ENCODE measurements around the gene ANGPTL7. TPM values are rescaled to one million over a fixed set of nuclear protein-coding genes. Genes with fewer than 3 reads are reported as not detected.

The ANGPTL7 gene
- total RNA-seq, 1 experiment from 2014 or later, result not detected

GRCh38 chr1:11151826-11152612, 37.1 kb upstream of the ANGPTL7 start:
- Histone ChIP-seq H3K9me3 (ENCODE audit: low read depth, low read length, poor library complexity, severe bottlenecking) (no peaks in the 10 kb centered on the region), H3K4me1 (ENCODE audit: insufficient read depth, low read length, poor library complexity, severe bottlenecking) (no peaks in the 10 kb centered on the region), H3K27ac (ENCODE audit: low read depth, low read length, poor library complexity, severe bottlenecking) (no peak overlapping the region), H3K4me3 (ENCODE audit: low read depth, low read length, poor library complexity, severe bottlenecking) (no peak overlapping the region), H3K36me3 (ENCODE audit: insufficient read depth, low read length, poor library complexity, severe bottlenecking) (peaks cover 31% of the 10 kb centered on the region), H3K27me3 (replicated peaks; ENCODE audit: insufficient read depth, low read depth, low read length, poor library complexity) (no peaks in the 10 kb centered on the region)
- ChIA-PET CTCF (no interaction called here), POLR2A (ENCODE audit: low non-redundant PET) (no interaction called here)
- BruUV-seq (replicated peaks), result no TSS peak
- TF ChIP-seq EZH2 (IDR thresholded peaks at IDR 0.05; ENCODE audit: borderline replicate concordance, low read depth, low read length, poor library complexity, severe bottlenecking) (no peak), CTCF (conservative IDR thresholded peaks at IDR 0.05; ENCODE audit: low read depth, low read length) (no peak)
- intact Hi-C loops (cut with micrococcal nuclease; ENCODE audit: unreplicated experiment), result no loop called here
- DNase-seq (ENCODE audit: low spot score), result no peak

- intact Hi-C loops (cut with micrococcal nuclease; ENCODE audit: unreplicated experiment), result no loop called here
- no peak overlapping the region for H3K27ac ChIP-seq (ENCODE audit: low read depth, low read length, poor library complexity, severe bottlenecking)
- peaks cover 35% of the 10 kb centered on the region for H3K36me3 ChIP-seq (ENCODE audit: insufficient read depth, low read length, poor library complexity, severe bottlenecking)
- no peak overlapping the region for H3K4me3 ChIP-seq (ENCODE audit: low read depth, low read length, poor library complexity, severe bottlenecking)
- CTCF ChIA-PET, result no interaction called here
- no peaks in the 10 kb centered on the region for H3K4me1 ChIP-seq (ENCODE audit: insufficient read depth, low read length, poor library complexity, severe bottlenecking)
- BruUV-seq (replicated peaks), result no TSS peak
- TF ChIP-seq CTCF (conservative IDR thresholded peaks at IDR 0.05; ENCODE audit: low read depth, low read length), result no peak
- TF ChIP-seq EZH2 (IDR thresholded peaks at IDR 0.05; ENCODE audit: borderline replicate concordance, low read depth, low read length, poor library complexity, severe bottlenecking), result no peak
- no peaks in the 10 kb centered on the region for H3K9me3 ChIP-seq (ENCODE audit: low read depth, low read length, poor library complexity, severe bottlenecking)
- POLR2A ChIA-PET (ENCODE audit: low non-redundant PET), result interaction anchor here (0.5 kb wide), 1 partner anchor 20 kb away, joined by 4 read pairs; no protein-coding TSS in a partner anchor
- DNase-seq (ENCODE audit: low spot score), result no peak
- H3K27me3 ChIP-seq (replicated peaks; ENCODE audit: insufficient read depth, low read depth, low read length, poor library complexity), result no peaks in the 10 kb centered on the region
Measured at GRCh38 chr1:11152755-11153154, 36.4 kb upstream of the ANGPTL7 start.

- DNase-seq (ENCODE audit: low spot score), result no peak
- intact Hi-C loops (cut with micrococcal nuclease; ENCODE audit: unreplicated experiment), result no loop called here
- Histone ChIP-seq H3K27ac (ENCODE audit: low read depth, low read length, poor library complexity, severe bottlenecking) (no peak overlapping the region), H3K4me3 (ENCODE audit: low read depth, low read length, poor library complexity, severe bottlenecking) (no peak overlapping the region), H3K9me3 (ENCODE audit: low read depth, low read length, poor library complexity, severe bottlenecking) (no peaks in the 10 kb centered on the region), H3K27me3 (replicated peaks; ENCODE audit: insufficient read depth, low read depth, low read length, poor library complexity) (no peaks in the 10 kb centered on the region), H3K4me1 (ENCODE audit: insufficient read depth, low read length, poor library complexity, severe bottlenecking) (no peaks in the 10 kb centered on the region), H3K36me3 (ENCODE audit: insufficient read depth, low read length, poor library complexity, severe bottlenecking) (peaks cover 34% of the 10 kb centered on the region)
- no TSS peak for BruUV-seq (replicated peaks)
- ChIA-PET CTCF (no interaction called here), POLR2A (ENCODE audit: low non-redundant PET) (interaction anchor here (0.5 kb wide), 1 partner anchor 20 kb away, joined by 4 read pairs; no protein-coding TSS in a partner anchor)
- TF ChIP-seq EZH2 (IDR thresholded peaks at IDR 0.05; ENCODE audit: borderline replicate concordance, low read depth, low read length, poor library complexity, severe bottlenecking) (no peak), CTCF (conservative IDR thresholded peaks at IDR 0.05; ENCODE audit: low read depth, low read length) (no peak)
Measured at GRCh38 chr1:11153184-11153583, 36.0 kb upstream of the ANGPTL7 start.

Data from A673 (cell line).